Left cardiac atrium (tissue), 4 donors: ENCODE results near the gene LMBR1L. TPM values are rescaled to one million over a fixed set of nuclear protein-coding genes. Genes with fewer than 3 reads are reported as not detected.
A peak's percentile ranks its signal among the peaks of the same experiment; 100 is the strongest.
"Not testable (repeated sequence)": the region's sequence is repeated elsewhere in the genome, so short reads cannot be mapped to it uniquely, and the experiment has no call there.

Source experiments
- ATAC-seq, 2 donors: fragments of 200-7000 bp; cut with Tn5 transposase; one replicate each; pipeline ENCODE4 v1.9.1; 2020; ENCODE audit warnings: mild to moderate bottlenecking in 2 of 2, moderate library complexity in 2 of 2
- DNase-seq: peaks from one replicate; pipeline ENCODE4 v3.0.0-alpha.2; 2020
- intact Hi-C, 2 donors: fragments of 100-400 bp; cut with DNase I; formaldehyde crosslinking; loops; one replicate each; pipeline versions ENCODE4 v1.14.1 to v1.15.1; 2022 to 2023
- total RNA-seq, 2 donors: library from RNA; stranded (reverse); fragmentation: NEBNext Ultra II Directional; extraction: Animal tissue kit (Norgen Biotek cat#: 25700); gene quantifications; one replicate each; pipeline ENCODE4 v1.2.1, GENCODE V29; 2021
- donor health status: DM: no; HTN: yes; CAD: no.
- donor health status: DM: no; HTN: yes; CAD: no; lungs with severe emphysema.
- donor health status: DM: yes; HTN: yes; CAD: no.
- donor health status: Dilated cardiomyopathy.

LMBR1L gene
- total RNA-seq, 2 donors from 2014 or later, result 24.4 to 46.0 TPM

GRCh38 chr12:49127971-49128370 is 17.3 kb upstream of the LMBR1L start:
- ATAC-seq, DNase-seq: not testable (repeated sequence)
- intact Hi-C loops, result loop anchor here in 1 of 2 donors (10.0 kb wide), 1 partner anchor 63 kb away; the partner anchor contains the start of genes KMT2D and RHEBL1

GRCh38 chr12:49126852-49127763 is 16.5 kb upstream of the LMBR1L start:
- no peak for DNase-seq
- intact Hi-C loops, result loop anchor here in 1 of 2 donors (10.0 kb wide), 1 partner anchor 62 kb away; the partner anchor contains the start of genes KMT2D and RHEBL1
- ATAC-seq, result no peak

GRCh38 chr12:49121047-49121696 is 10.5 kb upstream of the LMBR1L start:
- ATAC-seq (peak in 1 of 2 donors; percentile 87), DNase-seq (no peak)
- intact Hi-C loops, result loop anchor here (2.0 to 10.0 kb wide), 4 partner anchors 32 to 56 kb away; partner anchors contain the start of genes RHEBL1 (in 2 of the 2) and KMT2D (in 1 of the 2)

GRCh38 chr12:49111206-49111605 is 559 bp upstream of the LMBR1L start:
- intact Hi-C loops, result no loop called here
- DNase-seq (no peak), ATAC-seq (no peak)

DNA sequence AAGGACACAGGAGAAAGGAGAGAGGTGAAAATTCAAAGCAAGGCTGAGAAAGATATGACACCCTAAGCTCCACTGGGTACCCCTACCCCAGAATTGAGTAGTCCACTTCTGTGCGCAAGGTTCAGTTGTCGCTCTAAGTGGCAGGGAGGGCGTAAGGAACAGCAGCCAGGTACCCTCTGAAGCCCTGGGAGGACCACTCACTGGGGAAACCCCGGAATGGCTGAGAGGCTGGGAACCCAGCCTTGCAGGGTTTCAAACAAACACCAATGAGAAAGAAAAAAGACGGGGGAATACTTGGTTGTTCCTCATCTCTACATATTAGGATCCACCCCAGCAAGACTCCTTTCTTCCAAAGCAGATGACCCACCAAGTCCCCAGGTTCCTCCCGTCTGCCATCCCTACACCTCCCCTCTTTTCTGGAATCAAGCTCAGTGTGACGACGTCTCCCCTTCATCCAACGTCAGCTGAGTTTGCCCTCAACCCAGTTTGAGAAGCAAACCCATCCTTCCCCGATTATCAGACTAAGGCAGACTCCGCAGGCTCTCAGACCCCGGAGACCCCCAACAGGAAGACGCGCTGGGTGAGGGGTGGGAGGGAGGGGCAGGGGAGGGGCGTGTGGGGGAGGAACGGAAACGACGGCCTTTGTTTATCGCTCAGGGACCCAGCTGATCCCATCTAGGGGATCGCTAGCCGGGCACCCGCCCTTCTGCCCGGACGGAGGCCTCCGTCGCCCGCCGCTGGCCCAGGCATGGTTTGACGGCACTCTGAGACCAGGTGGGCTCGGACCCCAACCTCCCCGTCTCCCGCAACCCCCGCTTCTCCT is 795 bp downstream of the LMBR1L start:
- no peak for DNase-seq
- ATAC-seq, result peak; percentile 16 to 19
- intact Hi-C loops, result no loop called here

- intact Hi-C loops, result no loop called here
- DNase-seq, result peak; percentile 68
- ATAC-seq, result peak; percentile 16 to 50
Observed at GRCh38 chr12:49108958-49109404, 1.7 kb downstream of the LMBR1L start.

DNA sequence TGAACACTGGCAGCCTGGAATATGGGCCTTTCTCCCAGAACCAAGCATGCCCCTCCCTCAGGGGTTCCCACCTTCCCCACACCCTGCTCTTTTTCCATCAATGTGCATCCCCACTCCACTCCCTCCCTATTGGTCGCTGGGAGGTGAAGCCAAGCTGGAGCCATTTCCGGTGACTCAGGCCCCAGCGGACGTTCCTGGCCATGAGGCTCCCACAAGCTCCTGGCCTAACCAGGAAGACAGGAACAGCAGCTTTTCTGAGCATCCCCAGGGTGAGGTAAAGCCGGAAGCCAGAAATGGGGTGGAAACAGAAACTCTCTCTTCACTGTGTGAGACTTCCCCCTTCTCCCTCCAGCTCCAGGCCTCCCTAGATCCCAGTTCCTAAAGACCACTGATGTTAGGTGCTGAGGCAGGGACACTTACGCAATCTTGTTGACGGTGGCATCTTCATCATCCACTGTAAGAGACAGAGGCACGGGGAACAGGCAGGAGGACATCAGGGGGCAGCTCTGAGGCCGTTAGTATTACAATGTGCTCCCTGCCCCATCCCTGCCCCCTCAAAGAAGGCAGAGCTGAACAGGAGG is 5.1 kb downstream of the LMBR1L start:
- intact Hi-C loops, result no loop called here
- DNase-seq (no peak), ATAC-seq (peak in 1 of 2 donors; percentile 7)

- no peak for ATAC-seq
- intact Hi-C loops, result no loop called here
- DNase-seq, result no peak
Observed at GRCh38 chr12:49104822-49105221, 5.8 kb downstream of the LMBR1L start.

DNA sequence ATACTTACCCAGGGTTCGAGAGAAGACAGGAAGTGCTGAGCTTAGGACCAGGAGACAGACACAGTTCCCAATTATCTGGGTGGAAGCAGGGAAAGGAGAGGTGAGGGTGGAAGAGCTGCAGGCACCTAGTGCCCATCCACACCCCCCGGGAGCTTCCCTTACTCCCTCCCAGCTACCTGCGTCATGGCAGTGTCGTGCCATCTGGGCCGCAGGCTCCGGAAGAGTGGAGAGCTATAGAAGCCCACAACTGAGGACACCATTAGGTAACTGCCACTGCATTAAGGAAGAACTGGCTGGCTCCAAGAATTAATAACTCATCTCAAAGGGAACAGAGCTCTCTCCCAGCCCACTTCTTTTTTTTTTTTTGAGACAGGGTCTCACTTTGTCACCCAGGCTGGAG is 10.3 kb downstream of the LMBR1L start:
- DNase-seq (no peak), ATAC-seq (no peak)
- intact Hi-C loops, result no loop called here

- ATAC-seq, result no peak
- no peak for DNase-seq
- intact Hi-C loops, result no loop called here
Observed at GRCh38 chr12:49098703-49099102, 11.9 kb downstream of the LMBR1L start.

- ATAC-seq, result peak in 1 of 2 donors; percentile 11
- no peak for DNase-seq
- intact Hi-C loops, result no loop called here
Observed at GRCh38 chr12:49098035-49098451, 12.6 kb downstream of the LMBR1L start.

- ATAC-seq, result no peak
- no peak for DNase-seq
- intact Hi-C loops, result no loop called here
Observed at GRCh38 chr12:49097381-49097780, 13.3 kb downstream of the LMBR1L start.

GRCh38 chr12:49094975-49095365 is 15.7 kb downstream of the LMBR1L start:
- intact Hi-C loops, result no loop called here
- DNase-seq, result no peak
- no peak for ATAC-seq

- intact Hi-C loops, result no loop called here
- peak; percentile 67 for DNase-seq
- ATAC-seq, result peak; percentile 9 to 40
Observed at GRCh38 chr12:49094160-49094974, 16.3 kb downstream of the LMBR1L start, which contains the start of gene DHH. DHH (minus strand) TSS chr12:49094801; CDS start chr12:49094512, 289 bp downstream.

DNA sequence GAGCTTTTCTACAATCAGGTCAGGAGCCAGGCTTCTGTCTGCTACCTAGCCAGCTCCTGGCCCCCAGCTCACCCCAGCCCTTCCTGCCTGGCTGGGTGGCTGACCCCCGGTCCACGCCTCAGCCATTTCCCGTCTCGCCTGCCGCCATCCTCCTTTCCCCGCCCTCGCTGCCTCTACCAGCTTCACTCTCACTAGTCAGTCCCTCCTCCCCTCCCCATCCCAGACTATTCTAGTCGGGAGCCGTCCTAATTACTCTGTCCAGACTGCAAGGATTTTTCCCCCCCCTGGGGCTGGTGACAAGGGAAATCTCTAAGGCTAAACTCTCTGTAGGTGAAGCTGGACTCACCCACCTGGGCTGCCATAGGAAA is 16.9 kb downstream of the LMBR1L start:
- ATAC-seq (peak in 1 of 2 donors; percentile 18), DNase-seq (peak; percentile 52)
- intact Hi-C loops, result no loop called here

DNA sequence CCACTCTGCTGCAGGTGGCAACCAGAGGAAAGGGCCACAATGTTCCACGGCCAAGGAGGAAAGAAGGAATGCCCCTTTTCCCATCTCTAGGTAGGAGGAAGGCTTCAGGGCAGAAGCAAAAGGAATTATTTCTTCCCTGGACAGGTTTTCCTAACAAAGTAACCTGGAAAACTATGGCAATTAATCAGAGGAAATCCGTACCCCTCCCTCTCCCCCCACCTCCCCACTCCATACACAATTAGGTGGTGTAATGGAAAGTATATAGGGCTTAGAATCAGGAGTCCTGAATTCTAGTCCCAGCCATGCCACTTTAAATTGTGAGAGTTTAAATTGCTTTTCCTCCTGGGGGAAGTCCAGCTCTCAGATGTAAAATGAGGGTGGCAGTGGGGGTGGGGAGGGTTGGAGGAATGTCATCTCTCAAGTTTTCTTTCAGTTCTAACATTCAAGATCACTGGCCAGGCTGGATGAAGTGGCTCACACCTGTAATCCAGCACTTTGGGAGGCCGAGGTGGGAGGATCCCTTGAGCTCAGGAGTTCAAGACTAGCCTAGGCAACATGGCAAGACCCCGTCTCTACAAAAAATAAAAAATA is 17.7 kb downstream of the LMBR1L start:
- ATAC-seq, result no peak
- intact Hi-C loops, result no loop called here
- no peak for DNase-seq

DNA sequence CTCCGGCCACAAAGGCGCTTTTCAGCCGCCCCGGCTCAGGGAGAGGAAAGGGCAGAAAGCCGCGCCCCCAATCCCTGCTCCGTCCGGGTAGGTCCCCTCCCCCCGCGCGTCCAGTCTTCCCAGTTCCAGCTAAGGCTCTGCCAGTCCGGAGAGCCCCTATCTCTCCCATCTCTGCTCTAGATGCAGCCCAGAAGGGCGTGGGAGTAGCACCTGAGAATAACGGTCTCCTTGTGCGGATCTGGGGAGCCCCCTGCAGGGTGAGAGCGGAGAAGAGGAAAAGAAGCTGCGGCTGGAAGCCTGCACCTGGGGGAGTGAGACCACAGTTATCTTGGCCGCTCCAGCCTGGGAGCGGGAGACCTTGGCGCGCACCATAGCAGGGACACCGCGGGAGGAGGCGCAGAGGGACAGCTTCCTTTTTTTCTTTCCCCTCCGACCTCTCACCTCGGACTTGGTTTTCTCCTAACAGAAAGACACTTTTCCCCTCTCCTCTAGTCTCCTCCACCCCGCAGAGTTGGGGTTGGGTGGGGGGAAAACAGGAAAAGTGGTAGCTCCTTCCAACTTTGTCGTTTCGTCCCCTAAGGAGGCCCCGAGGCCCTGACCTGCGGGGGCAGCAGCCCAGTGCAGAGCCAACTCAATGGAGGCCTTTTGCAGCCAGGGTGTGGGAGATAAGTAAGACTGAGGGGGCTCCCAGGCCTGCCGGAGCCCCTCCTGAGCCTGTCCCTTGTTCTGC is 18.4 kb downstream of the LMBR1L start:
- ATAC-seq (peak in 1 of 2 donors; percentile 9), DNase-seq (peak; percentile 67)
- intact Hi-C loops, result no loop called here
